SK-N-SH (cell line): Measurements from ENCODE around the gene SLC26A3. TPM values are rescaled to one million over a fixed set of nuclear protein-coding genes. Genes with fewer than 3 reads are reported as not detected.
"Not testable (repeated sequence)": the region's sequence is repeated elsewhere in the genome, so short reads cannot be mapped to it uniquely, and the experiment has no call there.

ENCODE experiments used
- CTCF ChIA-PET: fragments of 300-600, 350-600 bp; formaldehyde crosslinking; extraction: SDS; loops from one replicate; lab custom pipeline; 2021; lab: Yijun Ruan, JAX
- POLR2A ChIA-PET: fragments of 350-600 bp; sonication (Branson Sonifier 250); formaldehyde crosslinking; extraction: SDS; loops from one replicate; lab custom pipeline; 2020; ENCODE audit warnings: antibody characterized with exemption, inconsistent platforms; lab: Yijun Ruan, JAX
- DNase-seq: peaks from one replicate; pipeline ENCODE4 v3.0.0; 2012
- H2AFZ ChIP-seq: fragments of 200-600 bp; sonication (generic); 2 replicates; pipeline ENCODE4 v1.8.1; 2016; ENCODE audit warnings: antibody characterized with exemption, mild to moderate bottlenecking, low read depth
- H3F3A ChIP-seq: fragments of 200-600 bp; sonication (generic); replicated peaks from 2 replicates; pipeline ENCODE3; 2016; ENCODE audit warnings: antibody characterized with exemption, mild to moderate bottlenecking; ENCODE audit not compliant: insufficient read depth
- H3K27ac ChIP-seq, 2 experiments: fragments of 200-500 bp in 1 of 2; fragments of 200-600 bp in 1 of 2; sonication (Bioruptor generic) in 1 of 2; sonication (generic), shearing (Covaris generic) in 1 of 2; 2 replicates each; pipeline versions ENCODE4 v1.5.1 to v1.6.1; 2014 to 2016; ENCODE audit warnings: low read depth in 2 of 2, inconsistent platforms in 1 of 2, low read length in 1 of 2, mild to moderate bottlenecking in 1 of 2, mixed read lengths in 1 of 2
- H3K27me3 ChIP-seq: fragments of 200-600 bp; sonication (generic), shearing (Covaris generic); 2 replicates; pipeline ENCODE4 v1.6.1; 2016; ENCODE audit warnings: mixed run types; ENCODE audit not compliant: insufficient read depth
- H3K36me3 ChIP-seq, 2 experiments: fragments of 200-500 bp in 1 of 2; fragments of 200-600 bp in 1 of 2; sonication (Bioruptor generic) in 1 of 2; sonication (generic) in 1 of 2; replicated peaks in 1 of 2; 2 replicates each; pipeline versions ENCODE3 to v1.5.1; 2014 to 2016; ENCODE audit warnings: low read length in 1 of 2, mild to moderate bottlenecking in 1 of 2; ENCODE audit not compliant: insufficient read depth in 2 of 2, control insufficient read depth in 1 of 2
- H3K4me1 ChIP-seq, 2 experiments: fragments of 200-500 bp in 1 of 2; fragments of 200-600 bp in 1 of 2; sonication (Bioruptor generic) in 1 of 2; sonication (generic), shearing (Covaris generic) in 1 of 2; 2 replicates each; pipeline versions ENCODE4 v1.5.1 to v1.6.1; 2014 to 2016; ENCODE audit warnings: low read depth in 1 of 2, low read length in 1 of 2, mixed run types in 1 of 2; ENCODE audit not compliant: insufficient read depth in 2 of 2, control insufficient read depth in 1 of 2
- H3K4me2 ChIP-seq: fragments of 200-600 bp; sonication (generic), shearing (Covaris generic); 2 replicates; pipeline ENCODE4 v1.6.1; 2017; ENCODE audit warnings: mixed run types
- H3K4me3 ChIP-seq, 2 experiments: fragments of 200-500 bp in 1 of 2; fragments of 200-600 bp in 1 of 2; sonication (Bioruptor generic) in 1 of 2; sonication (generic), shearing (Covaris generic) in 1 of 2; 2 replicates each; pipeline versions ENCODE4 v1.5.1 to v1.8.1; 2014 to 2016; ENCODE audit warnings: low read depth in 2 of 2, inconsistent platforms in 1 of 2, low read length in 1 of 2, mild to moderate bottlenecking in 1 of 2, mixed read lengths in 1 of 2, moderate library complexity in 1 of 2
- H3K79me2 ChIP-seq: fragments of 200-600 bp; sonication (generic); 2 replicates; pipeline ENCODE4 v1.8.1; 2017; ENCODE audit warnings: mild to moderate bottlenecking; ENCODE audit not compliant: insufficient read depth
- H3K9ac ChIP-seq: fragments of 200-600 bp; sonication (generic); 2 replicates; pipeline ENCODE4 v1.6.1; 2017; ENCODE audit warnings: mixed run types
- H3K9me2 ChIP-seq: fragments of 200-600 bp; sonication (generic); 2 replicates; pipeline ENCODE4 v1.6.1; 2017; ENCODE audit warnings: mixed run types
- H3K9me3 ChIP-seq: fragments of 200-600 bp; sonication (generic); 2 replicates; pipeline ENCODE4 v1.6.1; 2017; ENCODE audit warnings: mixed run types, mild to moderate bottlenecking, moderate library complexity
- H4K20me1 ChIP-seq: fragments of 200-600 bp; sonication (generic); 2 replicates; pipeline ENCODE4 v1.6.1; 2017; ENCODE audit warnings: mild to moderate bottlenecking, mixed run types; ENCODE audit not compliant: insufficient read depth
- CHD2 ChIP-seq: fragments of 150-350 bp; IDR thresholded peaks from 2 replicates; pipeline ENCODE4 v1.6.1; 2018; ENCODE audit warnings: low read length; ENCODE audit not compliant: partially characterized antibody
- EZH2phosphoT487 ChIP-seq: fragments of 200-600 bp; sonication (generic); IDR thresholded peaks from 2 replicates; pipeline ENCODE4 v1.6.1; 2017; ENCODE audit warnings: low read depth, mixed run types, mild to moderate bottlenecking, antibody characterized with exemption, moderate library complexity, borderline replicate concordance
- FOSL2 ChIP-seq: IDR thresholded peaks from 2 replicates; pipeline ENCODE4 v1.4.0; 2012; ENCODE audit warnings: low read depth, mild to moderate bottlenecking, moderate library complexity, borderline replicate concordance
- FOXM1 ChIP-seq: IDR thresholded peaks from 2 replicates; pipeline ENCODE4 v1.4.0; 2012; ENCODE audit warnings: low read depth, mild to moderate bottlenecking
- GATA2 ChIP-seq: sonication (generic); formaldehyde crosslinking; IDR thresholded peaks from 2 replicates; pipeline ENCODE4 v1.5.0; 2020; ENCODE audit warnings: mild to moderate bottlenecking, missing genetic modification reagents
- JUND ChIP-seq: IDR thresholded peaks from 2 replicates; pipeline ENCODE4 v1.4.0; 2012
- MXI1 ChIP-seq: IDR thresholded peaks from 2 replicates; pipeline ENCODE4 v1.6.1; 2012; ENCODE audit warnings: mild to moderate bottlenecking, low read depth, low read length, improper control_type of control experiment
- NRF1 ChIP-seq: IDR thresholded peaks from 2 replicates; pipeline ENCODE4 v1.6.1; 2012; ENCODE audit warnings: low read depth, mild to moderate bottlenecking, low read length
- RCOR1 ChIP-seq: fragments of 150-350 bp; IDR thresholded peaks from 2 replicates; pipeline ENCODE4 v1.6.1; 2017; ENCODE audit warnings: antibody characterized with exemption, low read length
- USF2 ChIP-seq: fragments of 150-350 bp; IDR thresholded peaks from 2 replicates; pipeline ENCODE4 v1.6.1; 2017; ENCODE audit warnings: antibody characterized with exemption, low read length, low read depth, borderline replicate concordance
- WGBS: methylation state at CpG from one replicate; pipeline ENCODE4 v1.1.6; 2017; ENCODE audit warnings: low lambda C conversion rate; 5-methylcytosine and 5-hydroxymethylcytosine counted together
- polyA plus RNA-seq, 3 experiments: library from polyadenylated mRNA; depleted of rRNA; stranded (reverse); fragments of >200 nt; gene quantifications; 2 replicates each; pipeline ENCODE4 v1.2.3, GENCODE V29; 2012
- TF ChIP-seq, protein P1 (sequence below): IDR thresholded peaks from 2 replicates; pipeline ENCODE4 v1.4.0; 2012; ENCODE audit warnings: low read depth, borderline replicate concordance
- TF ChIP-seq, protein P2 (sequence below): IDR thresholded peaks from 2 replicates; pipeline ENCODE4 v1.4.0; 2012; ENCODE audit warnings: low read depth
- TF ChIP-seq, protein P3 (sequence below): fragments of 150-350 bp; IDR thresholded peaks from 2 replicates; pipeline ENCODE4 v1.6.1; 2016; ENCODE audit warnings: mild to moderate bottlenecking, low read depth, low read length

Gene SLC26A3
- polyA plus RNA-seq, 1 of the 3 experiments (the other 2 are of a cell fraction), result not detected

DNA sequence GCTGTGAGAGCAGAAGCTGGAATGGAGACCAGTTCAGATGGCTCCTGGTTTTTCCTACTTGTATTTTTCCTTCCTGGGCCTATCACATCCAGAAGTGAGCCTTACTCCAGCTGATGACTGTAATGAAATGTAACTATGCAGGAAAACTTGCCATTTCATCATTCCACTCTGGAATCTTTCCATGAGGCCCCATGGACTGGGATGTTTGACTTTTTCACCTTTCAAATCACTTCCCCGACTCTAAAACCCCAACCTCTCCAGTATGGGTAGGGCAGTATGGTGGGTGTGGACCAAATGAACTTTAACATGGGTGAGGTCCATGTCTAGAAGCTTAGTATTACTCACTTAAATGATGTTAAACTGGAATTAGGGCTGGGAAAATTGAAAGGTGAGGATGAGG lies 47.6 kb upstream of the SLC26A3 start:
- no peaks in the 10 kb centered on the region for H3F3A ChIP-seq
- no peaks in the 10 kb centered on the region for H3K79me2 ChIP-seq
- no peak overlapping the region for H3K27ac ChIP-seq
- H3K36me3 ChIP-seq, result no peaks in the 10 kb centered on the region
- H2AFZ ChIP-seq, result no peak overlapping the region
- H3K9ac ChIP-seq, result no peak overlapping the region
- H3K4me1 ChIP-seq, result no peaks in the 10 kb centered on the region
- POLR2A ChIA-PET, result no interaction called here
- TF ChIP-seq GATA2 (CRISPR knock-in tag) (no peak), FOSL2 (no peak), FOXM1 (no peak)
- TF ChIP-seq, protein P1, sequence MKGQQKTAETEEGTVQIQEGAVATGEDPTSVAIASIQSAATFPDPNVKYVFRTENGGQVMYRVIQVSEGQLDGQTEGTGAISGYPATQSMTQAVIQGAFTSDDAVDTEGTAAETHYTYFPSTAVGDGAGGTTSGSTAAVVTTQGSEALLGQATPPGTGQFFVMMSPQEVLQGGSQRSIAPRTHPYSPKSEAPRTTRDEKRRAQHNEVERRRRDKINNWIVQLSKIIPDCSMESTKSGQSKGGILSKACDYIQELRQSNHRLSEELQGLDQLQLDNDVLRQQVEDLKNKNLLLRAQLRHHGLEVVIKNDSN, result no peak
- TF ChIP-seq, protein P2, sequence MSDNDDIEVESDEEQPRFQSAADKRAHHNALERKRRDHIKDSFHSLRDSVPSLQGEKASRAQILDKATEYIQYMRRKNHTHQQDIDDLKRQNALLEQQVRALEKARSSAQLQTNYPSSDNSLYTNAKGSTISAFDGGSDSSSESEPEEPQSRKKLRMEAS, result no peak
- H3K4me2 ChIP-seq, result no peak overlapping the region
- CTCF ChIA-PET, result interaction anchor here (0.8 to 1.3 kb wide), 3 partner anchors 24 to 107 kb away, joined by 3 to 4 read pairs (median 4); no protein-coding TSS in a partner anchor
- no peak for DNase-seq
- H4K20me1 ChIP-seq, result no peaks in the 10 kb centered on the region
- no peak overlapping the region for H3K4me3 ChIP-seq
- H3K9me3 ChIP-seq, result no peaks in the 10 kb centered on the region
- H3K27me3 ChIP-seq, result no peaks in the 10 kb centered on the region
- 20% methylated on average over 1 of the region's 1 CpG for WGBS
- H3K9me2 ChIP-seq, result no peaks in the 10 kb centered on the region

DNA sequence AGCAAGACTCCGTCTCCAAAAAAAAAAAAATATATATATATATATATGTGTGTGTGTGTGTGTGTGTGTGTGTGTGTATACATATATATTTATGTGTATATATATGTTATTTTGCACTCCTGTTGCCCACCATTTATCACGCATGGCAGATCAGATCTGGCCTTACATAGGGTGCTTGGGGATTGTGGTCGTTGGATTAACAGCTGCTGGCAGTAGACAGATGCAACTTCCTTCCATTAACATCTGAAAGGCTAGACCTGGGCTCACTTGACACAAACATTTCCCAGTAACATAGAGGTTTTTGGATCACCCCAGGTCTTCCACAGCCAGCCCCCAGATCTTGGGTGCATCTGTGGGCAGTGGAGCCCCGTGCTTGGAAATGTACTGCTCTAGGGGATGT lies 47.2 kb upstream of the SLC26A3 start:
- Histone ChIP-seq H3K4me2 (no peak overlapping the region), H3K36me3 (no peaks in the 10 kb centered on the region), H3K9me2 (no peaks in the 10 kb centered on the region), H3K4me1 (no peaks in the 10 kb centered on the region), H3K9me3 (no peaks in the 10 kb centered on the region), H2AFZ (no peak overlapping the region), H3K79me2 (no peaks in the 10 kb centered on the region), H3K27ac (no peak overlapping the region), H3K4me3 (no peak overlapping the region), H3K27me3 (no peaks in the 10 kb centered on the region), H3K9ac (no peak overlapping the region), H3F3A (no peaks in the 10 kb centered on the region), H4K20me1 (no peaks in the 10 kb centered on the region)
- DNase-seq, result no peak
- CTCF ChIA-PET, result interaction anchor here (0.8 to 1.3 kb wide), 3 partner anchors 25 to 107 kb away, joined by 3 to 4 read pairs (median 4); no protein-coding TSS in a partner anchor
- POLR2A ChIA-PET, result interaction anchor here (0.7 kb wide), 1 partner anchor 14 kb away, joined by 3 read pairs; no protein-coding TSS in a partner anchor
- 53% methylated on average over 4 of the region's 4 CpGs for WGBS
- TF ChIP-seq, protein P3, sequence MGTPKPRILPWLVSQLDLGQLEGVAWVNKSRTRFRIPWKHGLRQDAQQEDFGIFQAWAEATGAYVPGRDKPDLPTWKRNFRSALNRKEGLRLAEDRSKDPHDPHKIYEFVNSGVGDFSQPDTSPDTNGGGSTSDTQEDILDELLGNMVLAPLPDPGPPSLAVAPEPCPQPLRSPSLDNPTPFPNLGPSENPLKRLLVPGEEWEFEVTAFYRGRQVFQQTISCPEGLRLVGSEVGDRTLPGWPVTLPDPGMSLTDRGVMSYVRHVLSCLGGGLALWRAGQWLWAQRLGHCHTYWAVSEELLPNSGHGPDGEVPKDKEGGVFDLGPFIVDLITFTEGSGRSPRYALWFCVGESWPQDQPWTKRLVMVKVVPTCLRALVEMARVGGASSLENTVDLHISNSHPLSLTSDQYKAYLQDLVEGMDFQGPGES, result no peak
- TF ChIP-seq MXI1 (no peak), RCOR1 (no peak), JUND (no peak), EZH2phosphoT487 (no peak), USF2 (no peak), CHD2 (no peak), NRF1 (no peak)
- TF ChIP-seq, protein P2, result no peak

- DNase-seq, POLR2A ChIA-PET, CTCF ChIA-PET, H3K4me1 ChIP-seq, H3K27ac ChIP-seq, H3K79me2 ChIP-seq, H3K9me2 ChIP-seq, H3F3A ChIP-seq, H3K9ac ChIP-seq, H3K36me3 ChIP-seq, H3K4me3 ChIP-seq, H3K27me3 ChIP-seq, H3K4me2 ChIP-seq, H3K9me3 ChIP-seq, H4K20me1 ChIP-seq, H2AFZ ChIP-seq: not testable (repeated sequence)
- WGBS, result 86% methylated on average over 18 of the region's 31 CpGs
Observed at GRCh38 chr7:107848211-107848610, 45.2 kb upstream of the SLC26A3 start.

DNA sequence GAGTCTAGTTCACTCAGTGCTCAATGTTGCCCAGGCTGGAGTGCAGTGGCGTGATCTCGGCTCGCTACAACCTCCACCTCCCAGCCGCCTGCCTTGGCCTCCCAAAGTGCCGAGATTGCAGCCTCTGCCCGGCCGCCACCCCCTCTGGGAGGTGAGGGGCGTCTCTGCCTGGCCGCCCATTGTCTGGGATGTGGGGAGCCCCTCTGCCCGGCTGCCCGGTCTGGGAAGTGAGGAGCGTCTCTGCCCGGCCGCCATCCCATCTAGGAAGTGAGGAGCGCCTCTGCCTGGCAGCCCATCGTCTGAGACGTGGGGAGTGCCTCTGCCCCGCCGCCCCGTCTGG lies 44.8 kb upstream of the SLC26A3 start:
- H3K27ac ChIP-seq, H3K9me2 ChIP-seq, H3K79me2 ChIP-seq, H3K9me3 ChIP-seq, POLR2A ChIA-PET, CTCF ChIA-PET, DNase-seq, H3K4me3 ChIP-seq, H3K4me1 ChIP-seq, H3K36me3 ChIP-seq, H3F3A ChIP-seq, H2AFZ ChIP-seq, H3K27me3 ChIP-seq, H4K20me1 ChIP-seq, H3K9ac ChIP-seq, H3K4me2 ChIP-seq: not testable (repeated sequence)
- WGBS, result 48% methylated on average over 7 of the region's 20 CpGs
